Heart right ventricle (tissue), 16 donors: Measurements from ENCODE around the gene CNIH1. TPM values are rescaled to one million over a fixed set of nuclear protein-coding genes. Genes with fewer than 3 reads are reported as not detected.

Source experiments
- ATAC-seq, 8 donors: fragments of 200-7000 bp; cut with Tn5 transposase; one replicate each; pipeline ENCODE4 v1.9.1; 2020; ENCODE audit warnings: mild to moderate bottlenecking in 8 of 8, moderate library complexity in 8 of 8, moderate number of reproducible peaks in 1 of 8
- DNase-seq, 2 donors: peaks; one replicate each; pipeline ENCODE4 v3.0.0-alpha.2; 2020
- H3K27ac ChIP-seq, 10 donors: fragments of 200-600 bp; sonication (generic) in 2 of 10; one replicate each; pipeline versions ENCODE4 v1.5.0 to v1.8.0; 2020 to 2022; ENCODE audit warnings: mild to moderate bottlenecking in 3 of 10
- H3K27me3 ChIP-seq, 7 donors: fragments of 200-600 bp; one replicate each; pipeline ENCODE4 v1.8.0; 2021 to 2022; ENCODE audit warnings: mild to moderate bottlenecking in 2 of 7
- H3K36me3 ChIP-seq, 9 donors: fragments of 200-600 bp; sonication (generic) in 1 of 9; one replicate each; pipeline versions ENCODE4 v1.5.0 to v1.8.0; 2020 to 2022; ENCODE audit warnings: mild to moderate bottlenecking in 2 of 9
- H3K4me1 ChIP-seq, 9 donors: fragments of 200-600 bp; sonication (generic) in 1 of 9; one replicate each; pipeline versions ENCODE4 v1.5.0 to v1.8.0; 2020 to 2022; ENCODE audit warnings: mild to moderate bottlenecking in 4 of 9
- H3K4me3 ChIP-seq, 10 donors: fragments of 200-600 bp; sonication (generic) in 2 of 10; one replicate each; pipeline versions ENCODE4 v1.5.0 to v1.8.0; 2020 to 2022; ENCODE audit warnings: mild to moderate bottlenecking in 7 of 10, moderate library complexity in 2 of 10
- H3K9me3 ChIP-seq, 11 donors: fragments of 200-600 bp in 10 of 11; sonication (generic) in 2 of 11; one replicate each; pipeline versions ENCODE4 v1.5.0 to v1.8.0; 2013 to 2022; ENCODE audit warnings: mild to moderate bottlenecking in 2 of 11, control low read depth in 1 of 11, moderate library complexity in 1 of 11
- CTCF ChIP-seq, 9 donors: fragments of 200-600 bp; sonication (generic) in 2 of 9; IDR thresholded peaks; one replicate each; pipeline versions ENCODE4 v1.5.0 to v1.8.0; 2021 to 2022; ENCODE audit warnings: antibody characterized with exemption in 9 of 9, mild to moderate bottlenecking in 5 of 9, moderate library complexity in 1 of 9
- WGBS, 2 donors: extraction: QIAGEN DNeasy Blood & Tissue Kit; methylation state at CpG; one replicate each; pipeline ENCODE4 v1.1.7; 2013; ENCODE audit warnings: inconsistent platforms in 1 of 2; 5-methylcytosine and 5-hydroxymethylcytosine counted together
- intact Hi-C, 10 donors: fragments of 100-400 bp; cut with DNase I; formaldehyde crosslinking; loops; one replicate each; pipeline versions ENCODE4 v1.11.1 to v1.14.2; 2022
- polyA plus RNA-seq, 2 donors: library from polyadenylated mRNA; stranded (reverse); fragments of 200-250 nt; gene quantifications; one replicate each; pipeline ENCODE4 v1.2.3, GENCODE V29; 2013
- total RNA-seq, 10 donors: library from RNA; stranded (reverse); fragmentation: NEBNext Ultra II Directional in 3 of 10; extraction: Animal tissue kit (Norgen Biotek cat#: 25700) in 3 of 10; gene quantifications; one replicate each; pipeline versions ENCODE4 v1.2.1 to v1.2.4, GENCODE V29; 2021 to 2023
- donor health status: Arrhythmogenic right ventricular cardiomyopathy.
- donor health status: ischemic (EF 13 %, LVEDD 7.1; RV severe dilation, severe dysfunction).
- donor health status: healthy with polysubstance abuse.
- donor health status: DM: no; HTN: yes; CAD: no.
- donor health status: DM: no; HTN: no; CAD: no.
- donor health status: ischemic (EF 25% LVEDD 6.9; RV normal size, moderate dysfunction).
- donor health status: ischemic (EF 25% LVEDD 5.7; RV mildly dilated, moderate dysfunction).
- donor health status: healthy.
- donor health status: DM: yes; HTN: yes; CAD: no.
- donor health status: Ischemic cardiomyopathy.
- donor health status: ischemic (EF 35%, LVEDD 5.7; RV mildly dilated, moderate dysfunction).
- donor health status: nonischemic (EF 11% LVEDD 7.7; RV severe dilation, severe dysfunction).
- donor health status: DM: yes; HTN: yes; CAD: no.
- donor health status: PGD.
- donor health status: ischemic (EF 29% LVEDD 5.4; RV normal size, mild dysfunction).
- donor health status: nonischemic (EF 23%, LVEDD 6.1; RV moderate dilation, normal function).

Gene CNIH1
- total and polyA plus RNA-seq, 12 donors = 26.8 to 114 (median 91.4) TPM

- peak; percentile 28 to 96 (median 80) for ATAC-seq
- Histone ChIP-seq H3K27me3 (no peaks in the 10 kb centered on the region), H3K9me3 (no peaks in the 10 kb centered on the region), H3K36me3 (peaks cover 0 to 94% (median 41%) of the 10 kb centered on the region in 9 donors), H3K27ac (peak overlapping the region in 8 of 10 donors; percentile 0 to 66 (median 50)), H3K4me1 (peaks cover 0 to 23% (median 10%) of the 10 kb centered on the region in 9 donors), H3K4me3 (no peak overlapping the region)
- 41 to 56% methylated on average over 3 of the region's 3 CpGs for WGBS, 2 donors
- no peak for DNase-seq
- intact Hi-C loops = no loop called here
- TF ChIP-seq CTCF (IDR thresholded peaks at IDR 0.05) = no peak
These were observed 13.3 kb downstream of the CNIH1 start for GRCh38 chr14:54427871-54428270.

- TF ChIP-seq CTCF (IDR thresholded peaks at IDR 0.05) = no peak
- H3K36me3 ChIP-seq = peaks cover 0 to 95% (median 41%) of the 10 kb centered on the region in 9 donors
- intact Hi-C loops = no loop called here
- ATAC-seq = no peak
- no peaks in the 10 kb centered on the region for H3K27me3 ChIP-seq
- H3K4me3 ChIP-seq = no peak overlapping the region
- no peak overlapping the region for H3K27ac ChIP-seq
- 93% methylated on average over 3 of the region's 3 CpGs for WGBS, 2 donors
- DNase-seq = no peak
- H3K9me3 ChIP-seq = no peaks in the 10 kb centered on the region
- peaks cover 0 to 12% (median 2%) of the 10 kb centered on the region in 9 donors for H3K4me1 ChIP-seq
These were observed 15.5 kb downstream of the CNIH1 start for GRCh38 chr14:54425537-54426274.

GRCh38 chr14:54425068-54425467 lies 16.1 kb downstream of the CNIH1 start:
- peaks cover 0 to 91% (median 41%) of the 10 kb centered on the region in 9 donors for H3K36me3 ChIP-seq
- TF ChIP-seq CTCF (IDR thresholded peaks at IDR 0.05) = no peak
- intact Hi-C loops = no loop called here
- no peaks in the 10 kb centered on the region for H3K27me3 ChIP-seq
- no peak for DNase-seq
- H3K9me3 ChIP-seq = no peaks in the 10 kb centered on the region
- peaks cover 0 to 16% (median 5%) of the 10 kb centered on the region in 9 donors for H3K4me1 ChIP-seq
- H3K27ac ChIP-seq = no peak overlapping the region
- H3K4me3 ChIP-seq = no peak overlapping the region
- no peak for ATAC-seq
- 93 to 96% methylated on average over 2 of the region's 2 CpGs for WGBS, 2 donors

GRCh38 chr14:54424479-54424901 lies 16.7 kb downstream of the CNIH1 start:
- H3K9me3 ChIP-seq = no peaks in the 10 kb centered on the region
- no peak for ATAC-seq
- intact Hi-C loops = no loop called here
- no peak overlapping the region for H3K27ac ChIP-seq
- DNase-seq = no peak
- 90 to 91% methylated on average over 4 of the region's 4 CpGs for WGBS, 2 donors
- peaks cover 0 to 89% (median 36%) of the 10 kb centered on the region in 9 donors for H3K36me3 ChIP-seq
- H3K27me3 ChIP-seq = no peaks in the 10 kb centered on the region
- H3K4me3 ChIP-seq = no peak overlapping the region
- TF ChIP-seq CTCF (IDR thresholded peaks at IDR 0.05) = no peak
- peaks cover 0 to 16% (median 5%) of the 10 kb centered on the region in 9 donors for H3K4me1 ChIP-seq
